Spleen (tissue), 13 donors: ENCODE data around the gene CITED4. TPM values are rescaled to one million over a fixed set of nuclear protein-coding genes. Genes with fewer than 3 reads are reported as not detected.

Experiments
- DNase-seq: peaks from one replicate; pipeline ENCODE4 v3.0.0-alpha.2; 2020
- H3K27ac ChIP-seq, 8 donors: fragments of 200-600 bp; sonication (generic) in 7 of 8; 1 replicate in 4 of 8; 2 replicates in 4 of 8; pipeline versions ENCODE4 v1.5.0 to v1.8.0; 2016 to 2021; ENCODE audit warnings: inconsistent platforms in 4 of 8, mild to moderate bottlenecking in 4 of 8, moderate library complexity in 1 of 8
- H3K27me3 ChIP-seq, 7 donors: fragments of 200-600 bp; sonication (generic) in 6 of 7; replicated peaks in 1 of 7; 1 replicate in 4 of 7; 2 replicates in 3 of 7; pipeline versions ENCODE4 v1.5.0 to v1.8.0; 2016 to 2021; ENCODE audit warnings: inconsistent platforms in 3 of 7, mild to moderate bottlenecking in 1 of 7
- H3K36me3 ChIP-seq, 6 donors: fragments of 200-600 bp; sonication (generic) in 5 of 6; 1 replicate in 4 of 6; 2 replicates in 2 of 6; pipeline versions ENCODE4 v1.5.0 to v1.8.0; 2016 to 2021; ENCODE audit warnings: inconsistent platforms in 2 of 6
- H3K4me1 ChIP-seq, 6 donors: fragments of 200-600 bp; sonication (generic) in 5 of 6; 1 replicate in 3 of 6; 2 replicates in 3 of 6; pipeline versions ENCODE4 v1.5.0 to v1.8.0; 2016 to 2021; ENCODE audit warnings: inconsistent platforms in 3 of 6
- H3K4me3 ChIP-seq, 8 donors: fragments of 200-600 bp; sonication (generic) in 7 of 8; 1 replicate in 4 of 8; 2 replicates in 4 of 8; pipeline versions ENCODE4 v1.5.0 to v1.8.0; 2016 to 2021; ENCODE audit warnings: inconsistent platforms in 4 of 8, mild to moderate bottlenecking in 4 of 8, moderate library complexity in 2 of 8
- H3K9me3 ChIP-seq, 8 donors: fragments of 200-600 bp; sonication (generic) in 7 of 8; 1 replicate in 4 of 8; 2 replicates in 4 of 8; pipeline versions ENCODE4 v1.5.0 to v1.8.0; 2016 to 2021; ENCODE audit warnings: inconsistent platforms in 4 of 8
- POLR2A ChIP-seq, 3 donors: fragments of 450-650 bp; IDR thresholded peaks; one replicate each; pipeline ENCODE4 v1.5.1; 2017; ENCODE audit warnings: antibody characterized with exemption in 3 of 3, mild to moderate bottlenecking in 1 of 3
- POLR2AphosphoS5 ChIP-seq, 3 donors: sonication (generic); formaldehyde crosslinking; IDR thresholded peaks; one replicate each; pipeline ENCODE4 v1.5.1; 2017; ENCODE audit warnings: antibody characterized with exemption in 3 of 3
- WGBS, 5 donors: extraction: QIAGEN DNeasy Blood & Tissue Kit in 3 of 5; methylation state at CpG; one replicate each; pipeline versions ENCODE4 v1.1.5 to v1.1.7; 2013 to 2018; 5-methylcytosine and 5-hydroxymethylcytosine counted together
- intact Hi-C: fragments of 100-400 bp; cut with DNase I; formaldehyde crosslinking; loops from one replicate; pipeline ENCODE4 v1.15.0; 2023; ENCODE audit warnings: low total_unique reads
- long read RNA-seq, 2 donors: transcript quantifications; one replicate each; lab custom pipeline, GENCODE V29; 2026
- polyA plus RNA-seq, 3 donors: library from polyadenylated mRNA; stranded (reverse); fragments of 200-250 nt; gene quantifications; one replicate each; pipeline ENCODE4 v1.2.1, GENCODE V29; 2013
- total RNA-seq, 7 donors: library from RNA; depleted of rRNA in 3 of 7; stranded (reverse); fragments of >200 nt in 3 of 7; fragmentation: NEBNext Ultra II Directional in 4 of 7; extraction: Animal tissue kit (Norgen Biotek cat#: 25700) in 4 of 7; gene quantifications; one replicate each; pipeline versions ENCODE4 v1.1.0 to v1.2.1, GENCODE V29; 2016 to 2021
- TF ChIP-seq, protein P1 (sequence below), 11 experiments: fragments of 200-600 bp in 7 of 11; fragments of 450-650 bp in 4 of 11; sonication (generic) in 4 of 11; IDR thresholded peaks in 8 of 11; conservative IDR thresholded peaks in 3 of 11; 1 replicate in 7 of 11; 2 replicates in 4 of 11; pipeline versions ENCODE4 v1.4.0 to v1.8.0; 2016 to 2021; ENCODE audit warnings: antibody characterized with exemption in 11 of 11, inconsistent platforms in 4 of 11, mild to moderate bottlenecking in 1 of 11
- donor health status: healthy with polysubstance abuse.
- donor health status: DM: no; HTN: no; CAD: no; lungs with moderate emphysema.
- donor health status: DM: no; HTN: no; CAD: no.
- donor health status: Bipolar disorder and iron deficiency.
- donor health status: healthy.
- donor health status: DM: no; HTN: no; CAD: no.
- donor health status: DM: yes; HTN: yes; CAD: no.

Gene CITED4, protein sequence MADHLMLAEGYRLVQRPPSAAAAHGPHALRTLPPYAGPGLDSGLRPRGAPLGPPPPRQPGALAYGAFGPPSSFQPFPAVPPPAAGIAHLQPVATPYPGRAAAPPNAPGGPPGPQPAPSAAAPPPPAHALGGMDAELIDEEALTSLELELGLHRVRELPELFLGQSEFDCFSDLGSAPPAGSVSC
- total RNA-seq (10 to 100 TPM; 36.1 to 98.8 (median 50.4) TPM), polyA plus RNA-seq (10 to 100 TPM in 2 of 3 donors, 1 to 10 TPM in 1; 10.0 to 25.5 (median 13.0) TPM)
- long read RNA-seq, donor 1, transcript CITED4-201 (1 exons, 1,316 nt): major isoform, 36 of 36 reads
- long read RNA-seq, donor 1, partial matches to known transcripts: 0 of 36 reads
- long read RNA-seq, donor 1, other reads (novel, unspliced or antisense): 0 of 36 reads
- long read RNA-seq, donor 2, transcript CITED4-201 (1 exons, 1,316 nt): major isoform, 34 of 34 reads
- long read RNA-seq, donor 2, partial matches to known transcripts: 0 of 34 reads
- long read RNA-seq, donor 2, other reads (novel, unspliced or antisense): 0 of 34 reads

- WGBS, 5 donors: 2 to 8% (median 3%) methylated on average over 8 to 75 of the region's 75 CpGs
- H3K9me3 ChIP-seq: no peaks in the 10 kb centered on the region
- intact Hi-C loops: loop anchor here (5.0 kb wide), 1 partner anchor 85 kb away; no protein-coding TSS in a partner anchor
- TF ChIP-seq, protein P1, sequence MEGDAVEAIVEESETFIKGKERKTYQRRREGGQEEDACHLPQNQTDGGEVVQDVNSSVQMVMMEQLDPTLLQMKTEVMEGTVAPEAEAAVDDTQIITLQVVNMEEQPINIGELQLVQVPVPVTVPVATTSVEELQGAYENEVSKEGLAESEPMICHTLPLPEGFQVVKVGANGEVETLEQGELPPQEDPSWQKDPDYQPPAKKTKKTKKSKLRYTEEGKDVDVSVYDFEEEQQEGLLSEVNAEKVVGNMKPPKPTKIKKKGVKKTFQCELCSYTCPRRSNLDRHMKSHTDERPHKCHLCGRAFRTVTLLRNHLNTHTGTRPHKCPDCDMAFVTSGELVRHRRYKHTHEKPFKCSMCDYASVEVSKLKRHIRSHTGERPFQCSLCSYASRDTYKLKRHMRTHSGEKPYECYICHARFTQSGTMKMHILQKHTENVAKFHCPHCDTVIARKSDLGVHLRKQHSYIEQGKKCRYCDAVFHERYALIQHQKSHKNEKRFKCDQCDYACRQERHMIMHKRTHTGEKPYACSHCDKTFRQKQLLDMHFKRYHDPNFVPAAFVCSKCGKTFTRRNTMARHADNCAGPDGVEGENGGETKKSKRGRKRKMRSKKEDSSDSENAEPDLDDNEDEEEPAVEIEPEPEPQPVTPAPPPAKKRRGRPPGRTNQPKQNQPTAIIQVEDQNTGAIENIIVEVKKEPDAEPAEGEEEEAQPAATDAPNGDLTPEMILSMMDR (IDR thresholded peaks at IDR 0.05 in 8 of 11, conservative IDR thresholded peaks at IDR 0.05 in 3 of 11): peak in 9 of 11 experiments; percentile 21 to 63 (median 49)
- TF ChIP-seq POLR2A (IDR thresholded peaks at IDR 0.05) (peak in 1 of 3 donors; percentile 89), POLR2AphosphoS5 (IDR thresholded peaks at IDR 0.05) (peak; percentile 99)
- H3K27ac ChIP-seq: peak within 1 kb of the TSS; percentile 68 to 92 (median 86)
- H3K4me1 ChIP-seq: peaks cover 0 to 37% (median 20%) of the 10 kb centered on the region in 6 donors
- peaks cover 0 to 18% (median 0%) of the 10 kb centered on the region in 7 donors for H3K27me3 ChIP-seq
- no peaks in the 10 kb centered on the region for H3K36me3 ChIP-seq
- H3K4me3 ChIP-seq: peak within 1 kb of the TSS; percentile 51 to 95 (median 72)
- DNase-seq: peak; percentile 99
These were observed at the start of gene CITED4 for GRCh38 chr1:40862008-40862863. CITED4 (minus strand) TSS chr1:40862363; CDS start chr1:40862127, 236 bp downstream.

GRCh38 chr1:40911105-40911504 lies 48.9 kb upstream of the CITED4 start:
- no peak overlapping the region for H3K27ac ChIP-seq
- H3K27me3 ChIP-seq: no peaks in the 10 kb centered on the region
- H3K4me3 ChIP-seq: no peak overlapping the region
- no peaks in the 10 kb centered on the region for H3K36me3 ChIP-seq
- no peaks in the 10 kb centered on the region for H3K9me3 ChIP-seq
- WGBS, 5 donors: 81 to 94% (median 93%) methylated on average over 3 of the region's 3 CpGs
- intact Hi-C loops: no loop called here
- H3K4me1 ChIP-seq: no peaks in the 10 kb centered on the region
- TF ChIP-seq POLR2A (IDR thresholded peaks at IDR 0.05) (no peak), POLR2AphosphoS5 (IDR thresholded peaks at IDR 0.05) (no peak)
- TF ChIP-seq, protein P1 (IDR thresholded peaks at IDR 0.05 in 8 of 11, conservative IDR thresholded peaks at IDR 0.05 in 3 of 11): no peak
- DNase-seq: no peak

DNA sequence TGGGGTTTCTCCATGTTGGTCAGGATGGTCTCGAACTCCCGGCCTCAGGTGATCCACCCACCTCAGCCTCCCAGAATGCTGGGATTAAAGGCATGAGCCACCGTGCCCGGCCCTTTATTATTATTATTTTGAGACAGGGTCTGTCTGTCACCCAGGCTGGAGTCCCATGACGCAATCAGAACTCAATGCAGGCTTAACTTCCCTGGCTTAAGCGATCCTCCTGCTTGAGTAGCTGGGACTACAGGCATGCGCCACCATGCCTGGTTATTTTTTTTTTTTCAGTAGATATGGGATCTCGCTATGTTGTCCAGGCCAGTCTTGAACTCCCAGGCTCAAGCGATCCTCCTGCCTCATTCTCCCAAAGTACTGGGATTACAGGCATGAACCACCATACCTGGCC lies 47.1 kb upstream of the CITED4 start:
- no peak for DNase-seq
- WGBS, 5 donors: 88 to 95% (median 92%) methylated on average over 9 of the region's 9 CpGs
- H3K27me3 ChIP-seq: no peaks in the 10 kb centered on the region
- TF ChIP-seq, protein P1 (IDR thresholded peaks at IDR 0.05 in 8 of 11, conservative IDR thresholded peaks at IDR 0.05 in 3 of 11): no peak
- no peak for TF ChIP-seq POLR2AphosphoS5 (IDR thresholded peaks at IDR 0.05)
- no peak for TF ChIP-seq POLR2A (IDR thresholded peaks at IDR 0.05)
- H3K36me3 ChIP-seq: no peaks in the 10 kb centered on the region
- H3K9me3 ChIP-seq: no peaks in the 10 kb centered on the region
- H3K27ac ChIP-seq: no peak overlapping the region
- peaks cover 0 to 11% (median 0%) of the 10 kb centered on the region in 6 donors for H3K4me1 ChIP-seq
- intact Hi-C loops: no loop called here
- H3K4me3 ChIP-seq: no peak overlapping the region
